ENCODE measurements around the gene PPEF1.

- TF ChIP-seq CTCF (IDR thresholded peaks at IDR 0.05) (no peak), EP300 (IDR thresholded peaks at IDR 0.05) (no peak), POLR2A (IDR thresholded peaks at IDR 0.05) (no peak)
These were observed 18.0 kb downstream of the PPEF1 start for GRCh38 chrX:18725310-18725943.

All from ovary (tissue), 3 donors.